Upper lobe of left lung (tissue), 4 donors: Measurements from ENCODE around the gene ALPK1.
"Not testable (repeated sequence)": the region's sequence is repeated elsewhere in the genome, so short reads cannot be mapped to it uniquely, and the experiment has no call there.

Experiments
- EP300 ChIP-seq, 4 donors: sonication (generic); formaldehyde crosslinking; IDR thresholded peaks; one replicate each; pipeline ENCODE4 v1.5.1; 2017; ENCODE audit warnings: antibody characterized with exemption in 4 of 4, control low read depth in 2 of 4
- POLR2A ChIP-seq, 4 donors: fragments of 450-650 bp; IDR thresholded peaks; one replicate each; pipeline ENCODE4 v1.5.1; 2016 to 2017; ENCODE audit warnings: antibody characterized with exemption in 4 of 4, mild to moderate bottlenecking in 2 of 4
- POLR2AphosphoS5 ChIP-seq, 2 donors: sonication (generic); formaldehyde crosslinking; IDR thresholded peaks; one replicate each; pipeline ENCODE4 v1.5.1; 2017; ENCODE audit warnings: antibody characterized with exemption in 2 of 2
- TF ChIP-seq, protein P1 (sequence below), 6 experiments: fragments of 450-650 bp in 4 of 6; fragments of 200-600 bp in 2 of 6; sonication (generic) in 2 of 6; IDR thresholded peaks; one replicate each; pipeline ENCODE4 v1.5.1; 2016 to 2019; ENCODE audit warnings: antibody characterized with exemption in 6 of 6

GRCh38 chr4:112490808-112491207 is 193.6 kb downstream of the ALPK1 start:
- TF ChIP-seq, protein P1, sequence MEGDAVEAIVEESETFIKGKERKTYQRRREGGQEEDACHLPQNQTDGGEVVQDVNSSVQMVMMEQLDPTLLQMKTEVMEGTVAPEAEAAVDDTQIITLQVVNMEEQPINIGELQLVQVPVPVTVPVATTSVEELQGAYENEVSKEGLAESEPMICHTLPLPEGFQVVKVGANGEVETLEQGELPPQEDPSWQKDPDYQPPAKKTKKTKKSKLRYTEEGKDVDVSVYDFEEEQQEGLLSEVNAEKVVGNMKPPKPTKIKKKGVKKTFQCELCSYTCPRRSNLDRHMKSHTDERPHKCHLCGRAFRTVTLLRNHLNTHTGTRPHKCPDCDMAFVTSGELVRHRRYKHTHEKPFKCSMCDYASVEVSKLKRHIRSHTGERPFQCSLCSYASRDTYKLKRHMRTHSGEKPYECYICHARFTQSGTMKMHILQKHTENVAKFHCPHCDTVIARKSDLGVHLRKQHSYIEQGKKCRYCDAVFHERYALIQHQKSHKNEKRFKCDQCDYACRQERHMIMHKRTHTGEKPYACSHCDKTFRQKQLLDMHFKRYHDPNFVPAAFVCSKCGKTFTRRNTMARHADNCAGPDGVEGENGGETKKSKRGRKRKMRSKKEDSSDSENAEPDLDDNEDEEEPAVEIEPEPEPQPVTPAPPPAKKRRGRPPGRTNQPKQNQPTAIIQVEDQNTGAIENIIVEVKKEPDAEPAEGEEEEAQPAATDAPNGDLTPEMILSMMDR (IDR thresholded peaks at IDR 0.05) = not testable (repeated sequence)
- TF ChIP-seq POLR2A, EP300, POLR2AphosphoS5 (IDR thresholded peaks at IDR 0.05): not testable (repeated sequence)
